Trophoblast cell (in vitro differentiated cells and primary cell): ENCODE results near the gene FOXP3.

Experiments
- DNase-seq, 2 donors: peaks; one replicate each; pipeline ENCODE4 v3.0.0-alpha.2; 2016
- H2AFZ ChIP-seq: 2 replicates; pipeline ENCODE4 v1.6.1; 2013; ENCODE audit warnings: low read length, moderate library complexity, mild to moderate bottlenecking; ENCODE audit not compliant: insufficient read depth, poor library complexity
- H2AK5ac ChIP-seq: 2 replicates; pipeline ENCODE4 v1.6.1; 2013; ENCODE audit warnings: mild to moderate bottlenecking, low read length
- H2BK120ac ChIP-seq: 2 replicates; pipeline ENCODE4 v1.6.1; 2013; ENCODE audit warnings: low read length, mild to moderate bottlenecking, moderate library complexity; ENCODE audit not compliant: insufficient read depth, poor library complexity
- H2BK12ac ChIP-seq: 2 replicates; pipeline ENCODE4 v1.6.1; 2013; ENCODE audit warnings: mild to moderate bottlenecking, low read length, moderate library complexity
- H2BK5ac ChIP-seq: 2 replicates; pipeline ENCODE4 v1.6.1; 2013; ENCODE audit warnings: low read length, low read depth, moderate library complexity, mild to moderate bottlenecking; ENCODE audit not compliant: poor library complexity
- H3K14ac ChIP-seq: 2 replicates; pipeline ENCODE4 v1.6.1; 2013; ENCODE audit warnings: mild to moderate bottlenecking, low read length
- H3K18ac ChIP-seq: 2 replicates; pipeline ENCODE4 v1.6.1; 2013; ENCODE audit warnings: mild to moderate bottlenecking, low read length
- H3K23ac ChIP-seq: 2 replicates; pipeline ENCODE4 v1.6.1; 2013; ENCODE audit warnings: low read length
- H3K27ac ChIP-seq: 2 replicates; pipeline ENCODE4 v1.5.1; 2013; ENCODE audit warnings: low read depth, mild to moderate bottlenecking, inconsistent platforms, low read length, moderate library complexity
- H3K27me3 ChIP-seq: 2 replicates; pipeline ENCODE4 v1.6.1; 2013; ENCODE audit warnings: inconsistent platforms, mild to moderate bottlenecking, low read length, moderate library complexity; ENCODE audit not compliant: insufficient read depth
- H3K36me3 ChIP-seq, 2 experiments: 1 replicate in 1 of 2; 2 replicates in 1 of 2; pipeline ENCODE4 v1.6.1; 2013; ENCODE audit warnings: low read length in 2 of 2, mild to moderate bottlenecking in 2 of 2, moderate library complexity in 1 of 2; ENCODE audit not compliant: insufficient read depth in 2 of 2, control insufficient read depth in 1 of 2
- H3K4ac ChIP-seq: 2 replicates; pipeline ENCODE4 v1.6.1; 2013; ENCODE audit warnings: low read depth, mild to moderate bottlenecking, low read length, moderate library complexity
- H3K4me1 ChIP-seq, 2 experiments: 1 replicate in 1 of 2; 2 replicates in 1 of 2; pipeline ENCODE4 v1.6.1; 2013; ENCODE audit warnings: low read length in 2 of 2, mild to moderate bottlenecking in 2 of 2, moderate library complexity in 1 of 2; ENCODE audit not compliant: insufficient read depth in 2 of 2, control insufficient read depth in 1 of 2
- H3K4me2 ChIP-seq: 2 replicates; pipeline ENCODE4 v1.6.1; 2013; ENCODE audit warnings: inconsistent platforms, mild to moderate bottlenecking, low read length, moderate library complexity
- H3K4me3 ChIP-seq: 2 replicates; pipeline ENCODE4 v1.5.1; 2013; ENCODE audit warnings: mild to moderate bottlenecking, low read depth, low read length, inconsistent platforms
- H3K79me1 ChIP-seq: one replicate; pipeline ENCODE4 v1.6.1; 2013; ENCODE audit warnings: low read length
- H3K79me2 ChIP-seq: 2 replicates; pipeline ENCODE4 v1.6.1; 2013; ENCODE audit warnings: low read length, mild to moderate bottlenecking; ENCODE audit not compliant: control insufficient read depth, insufficient read depth, poor library complexity
- H3K9ac ChIP-seq: 2 replicates; pipeline ENCODE4 v1.6.1; 2013; ENCODE audit warnings: mild to moderate bottlenecking, low read length
- H3K9me3 ChIP-seq: 2 replicates; pipeline ENCODE4 v1.6.1; 2013; ENCODE audit warnings: low read depth, mild to moderate bottlenecking, control low read depth, inconsistent platforms, low read length; ENCODE audit not compliant: insufficient read depth
- H4K12ac ChIP-seq: 2 replicates; pipeline ENCODE4 v1.6.1; 2013; ENCODE audit warnings: low read depth, mild to moderate bottlenecking, low read length, moderate library complexity
- H4K8ac ChIP-seq: 2 replicates; pipeline ENCODE4 v1.6.1; 2013; ENCODE audit warnings: low read depth, mild to moderate bottlenecking, low read length, moderate library complexity
- H4K91ac ChIP-seq: one replicate; pipeline ENCODE4 v1.6.1; 2013; ENCODE audit warnings: low read depth, mild to moderate bottlenecking, low read length, moderate library complexity
- WGBS: extraction: QIAGEN DNeasy Blood & Tissue Kit; methylation state at CpG from one replicate; pipeline ENCODE4 v1.1.7; 2013; ENCODE audit warnings: missing lambda C conversion rate; ENCODE audit not compliant: insufficient read length, insufficient coverage; ENCODE audit errors: extremely low coverage; 5-methylcytosine and 5-hydroxymethylcytosine counted together

The FOXP3 gene

GRCh38 chrX:49238735-49239134 is 25.8 kb downstream of the FOXP3 start:
- peaks cover 4% of the 10 kb centered on the region for H3K79me1 ChIP-seq
- no CpG with 5 or more reads among the region's 7 CpGs for WGBS
- no peak overlapping the region for H3K18ac ChIP-seq
- H4K91ac ChIP-seq: no peak overlapping the region
- H3K23ac ChIP-seq: no peak overlapping the region
- no peak overlapping the region for H3K4me2 ChIP-seq
- no peak overlapping the region for H2BK12ac ChIP-seq
- H3K27ac ChIP-seq: no peak overlapping the region
- H2AFZ ChIP-seq: no peak overlapping the region
- H4K8ac ChIP-seq: no peak overlapping the region
- H3K14ac ChIP-seq: no peak overlapping the region
- H3K9ac ChIP-seq: no peak overlapping the region
- H3K79me2 ChIP-seq: peaks cover 2% of the 10 kb centered on the region
- H3K4me3 ChIP-seq: no peak overlapping the region
- H3K27me3 ChIP-seq: no peaks in the 10 kb centered on the region
- no peak overlapping the region for H4K12ac ChIP-seq
- no peak overlapping the region for H2BK5ac ChIP-seq
- no peak overlapping the region for H2BK120ac ChIP-seq
- H3K4ac ChIP-seq: no peak overlapping the region
- H3K4me1 ChIP-seq: no peaks in the 10 kb centered on the region
- H2AK5ac ChIP-seq: no peak overlapping the region
- H3K9me3 ChIP-seq: no peaks in the 10 kb centered on the region
- DNase-seq: no peak
- peaks cover 8 to 10% of the 10 kb centered on the region in 2 experiments for H3K36me3 ChIP-seq

DNA sequence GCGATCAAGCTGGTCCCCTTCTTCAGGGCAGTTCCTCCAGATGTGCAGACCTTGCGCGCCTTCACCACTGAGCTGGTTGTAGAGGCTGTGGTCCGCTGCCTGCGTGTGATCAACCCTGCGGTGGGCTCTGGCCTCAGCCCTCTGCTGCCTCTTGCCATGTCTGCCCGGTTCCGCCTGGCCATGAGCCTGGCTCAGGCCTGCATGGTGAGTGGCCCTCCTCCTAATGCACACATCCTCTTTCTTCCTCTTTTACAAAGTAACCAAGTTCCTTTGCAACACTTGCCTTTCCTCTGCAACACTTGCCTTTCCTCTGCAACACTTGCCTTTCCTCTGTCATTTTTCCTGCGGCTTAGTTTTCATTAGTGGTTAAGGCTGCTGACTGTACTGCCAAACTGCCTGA is 27.4 kb downstream of the FOXP3 start:
- H3K9me3 ChIP-seq: no peaks in the 10 kb centered on the region
- H4K8ac ChIP-seq: no peak overlapping the region
- peaks cover 4% of the 10 kb centered on the region for H3K79me1 ChIP-seq
- H3K23ac ChIP-seq: no peak overlapping the region
- peaks cover 0 to 2% of the 10 kb centered on the region in 2 experiments for H3K36me3 ChIP-seq
- H3K4me1 ChIP-seq: no peaks in the 10 kb centered on the region
- H2BK120ac ChIP-seq: no peak overlapping the region
- H3K9ac ChIP-seq: no peak overlapping the region
- H4K12ac ChIP-seq: no peak overlapping the region
- no peak overlapping the region for H2AFZ ChIP-seq
- H3K14ac ChIP-seq: no peak overlapping the region
- H3K4me3 ChIP-seq: no peak overlapping the region
- H4K91ac ChIP-seq: no peak overlapping the region
- peak in 1 of 2 donors; percentile 0 for DNase-seq
- no peak overlapping the region for H2AK5ac ChIP-seq
- no peak overlapping the region for H3K4ac ChIP-seq
- no peak overlapping the region for H2BK12ac ChIP-seq
- no peak overlapping the region for H3K18ac ChIP-seq
- peaks cover 2% of the 10 kb centered on the region for H3K79me2 ChIP-seq
- WGBS: no CpG with 5 or more reads among the region's 9 CpGs
- H3K4me2 ChIP-seq: no peak overlapping the region
- H2BK5ac ChIP-seq: no peak overlapping the region
- no peak overlapping the region for H3K27ac ChIP-seq
- H3K27me3 ChIP-seq: no peaks in the 10 kb centered on the region

DNA sequence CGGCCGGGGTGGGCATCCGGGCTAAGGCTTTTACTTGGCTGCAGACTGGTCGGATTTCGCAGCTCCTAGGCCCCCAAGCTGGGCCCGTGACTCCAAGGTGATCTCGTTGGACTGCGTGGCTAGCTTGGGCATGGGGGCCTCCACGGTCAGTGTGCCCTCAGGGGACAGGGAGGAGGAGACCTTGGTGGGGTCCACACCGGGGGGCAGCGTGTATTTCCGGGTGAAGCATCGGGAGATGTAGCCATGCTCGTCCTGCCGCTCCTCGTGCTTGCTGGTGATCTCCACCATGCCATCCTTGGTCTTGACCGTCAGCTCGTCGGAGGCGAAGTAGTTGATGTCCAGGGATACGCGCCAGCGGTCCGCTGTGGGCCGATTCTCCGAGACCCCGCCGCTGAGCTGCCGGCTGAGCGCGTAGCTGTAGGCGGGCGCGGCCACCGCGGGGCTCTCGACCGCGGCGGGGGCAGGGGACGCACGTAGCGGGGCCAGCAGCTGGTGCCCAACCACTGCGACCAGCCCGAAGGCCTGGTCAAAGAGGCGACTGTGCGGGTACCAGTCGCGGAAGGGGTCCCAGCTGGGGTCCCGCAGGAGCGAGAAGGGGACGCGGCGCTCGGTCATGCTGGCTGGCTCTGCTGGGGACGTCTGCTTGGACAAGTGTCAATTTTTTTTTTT is 30.5 kb downstream of the FOXP3 start:
- H3K36me3 ChIP-seq: no peaks in the 10 kb centered on the region
- no peak overlapping the region for H3K4me3 ChIP-seq
- H3K4me1 ChIP-seq: peaks cover 5 to 6% of the 10 kb centered on the region in 2 experiments
- H3K9me3 ChIP-seq: no peaks in the 10 kb centered on the region
- H3K18ac ChIP-seq: no peak overlapping the region
- H3K27me3 ChIP-seq: no peaks in the 10 kb centered on the region
- no peak overlapping the region for H4K91ac ChIP-seq
- no peak overlapping the region for H2AK5ac ChIP-seq
- H3K9ac ChIP-seq: no peak overlapping the region
- H3K4ac ChIP-seq: no peak overlapping the region
- peaks cover 4% of the 10 kb centered on the region for H3K79me1 ChIP-seq
- H2BK120ac ChIP-seq: no peak overlapping the region
- no peak for DNase-seq
- H3K14ac ChIP-seq: no peak overlapping the region
- no peak overlapping the region for H3K23ac ChIP-seq
- no peak overlapping the region for H2BK5ac ChIP-seq
- no CpG with 5 or more reads among the region's 56 CpGs for WGBS
- no peak overlapping the region for H4K8ac ChIP-seq
- no peak overlapping the region for H3K4me2 ChIP-seq
- no peak overlapping the region for H4K12ac ChIP-seq
- H3K79me2 ChIP-seq: peaks cover 2% of the 10 kb centered on the region
- no peak overlapping the region for H3K27ac ChIP-seq
- no peak overlapping the region for H2AFZ ChIP-seq
- no peak overlapping the region for H2BK12ac ChIP-seq

DNA sequence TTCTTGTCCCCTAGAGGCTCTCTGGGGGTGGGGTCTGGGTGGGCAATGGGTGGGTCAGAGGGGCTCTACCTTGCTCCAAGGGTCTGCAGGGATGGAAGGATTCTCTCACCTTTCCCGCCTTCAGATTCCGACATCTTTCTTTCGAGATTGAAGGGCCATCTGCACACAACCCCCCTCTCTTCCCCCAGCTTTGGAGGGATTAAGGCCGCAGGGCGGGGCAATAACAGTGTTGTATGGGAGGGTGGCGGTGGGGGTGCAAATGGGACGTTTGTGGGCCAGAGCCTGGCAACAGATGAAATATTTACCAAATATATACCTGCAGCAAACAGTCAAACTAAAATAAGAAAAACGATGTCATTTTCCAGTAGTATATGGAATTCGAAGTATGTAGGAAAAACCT is 31.3 kb downstream of the FOXP3 start, which contains the start of gene CACNA1F:
TSS of gene CACNA1F (minus strand) at position 165 of the 400 bp plus-strand sequence. CDS start at position 134, 31 bp downstream.
- H3K23ac ChIP-seq: no peak within 1 kb of the TSS
- no peak within 1 kb of the TSS for H2BK120ac ChIP-seq
- no peak within 1 kb of the TSS for H2AK5ac ChIP-seq
- H2BK12ac ChIP-seq: no peak within 1 kb of the TSS
- no peak within 1 kb of the TSS for H3K9ac ChIP-seq
- H3K27me3 ChIP-seq: no peaks in the 10 kb centered on the region
- no peaks in the 10 kb centered on the region for H3K36me3 ChIP-seq
- no peak within 1 kb of the TSS for H3K4me3 ChIP-seq
- no peak within 1 kb of the TSS for H4K12ac ChIP-seq
- WGBS: no CpG with 5 or more reads among the region's 9 CpGs
- H3K27ac ChIP-seq: no peak within 1 kb of the TSS
- H3K18ac ChIP-seq: no peak within 1 kb of the TSS
- H3K4me1 ChIP-seq: peaks cover 5 to 6% of the 10 kb centered on the region in 2 experiments
- H2BK5ac ChIP-seq: no peak within 1 kb of the TSS
- no peak within 1 kb of the TSS for H2AFZ ChIP-seq
- no peak for DNase-seq
- no peak within 1 kb of the TSS for H3K14ac ChIP-seq
- H3K4me2 ChIP-seq: no peak within 1 kb of the TSS
- no peaks in the 10 kb centered on the region for H3K9me3 ChIP-seq
- peaks cover 4% of the 10 kb centered on the region for H3K79me1 ChIP-seq
- no peak within 1 kb of the TSS for H4K8ac ChIP-seq
- peaks cover 2% of the 10 kb centered on the region for H3K79me2 ChIP-seq
- no peak within 1 kb of the TSS for H3K4ac ChIP-seq
- no peak within 1 kb of the TSS for H4K91ac ChIP-seq
